ENCODE data around the gene BCL2L12. TPM values are rescaled to one million over a fixed set of nuclear protein-coding genes. Genes with fewer than 3 reads are reported as not detected.

BCL2L12 gene
- total RNA-seq, 1 donor: 5.1 TPM

GRCh38 chr19:49653466-49653806, 12.3 kb upstream of the BCL2L12 start:
- no peak for TF ChIP-seq CTCF (IDR thresholded peaks at IDR 0.05; ENCODE audit: extremely low read depth, low read depth, low read length)
- H3K4me1 ChIP-seq (ENCODE audit: insufficient read depth, low read length): no peaks in the 10 kb centered on the region
- H3K4me2 ChIP-seq (ENCODE audit: insufficient read depth, low read length): no peak overlapping the region
- peaks cover 58% of the 10 kb centered on the region for H3K36me3 ChIP-seq (ENCODE audit: insufficient read depth, low read length)
- DNase-seq (ENCODE audit: insufficient read length, low spot score, missing footprints): no peak
- H3K27me3 ChIP-seq (ENCODE audit: insufficient read depth, low read length): no peaks in the 10 kb centered on the region
- no peak overlapping the region for H3K27ac ChIP-seq (ENCODE audit: low read depth, low read length)
- no peaks in the 10 kb centered on the region for H3K9me3 ChIP-seq (ENCODE audit: low read depth, low read length)
- peaks cover 32% of the 10 kb centered on the region for H3K79me2 ChIP-seq (ENCODE audit: insufficient read depth, low read length)
- no peak overlapping the region for H2AFZ ChIP-seq (ENCODE audit: low read length)
- peaks cover 19% of the 10 kb centered on the region for H4K20me1 ChIP-seq (ENCODE audit: insufficient read depth, low read length)
- H3K4me3 ChIP-seq (ENCODE audit: insufficient read depth, low read length): no peak overlapping the region

- Histone ChIP-seq H2AFZ (ENCODE audit: low read length) (no peak overlapping the region), H3K27me3 (ENCODE audit: insufficient read depth, low read length) (no peaks in the 10 kb centered on the region), H3K4me1 (ENCODE audit: insufficient read depth, low read length) (no peaks in the 10 kb centered on the region), H4K20me1 (ENCODE audit: insufficient read depth, low read length) (peaks cover 23% of the 10 kb centered on the region), H3K9me3 (ENCODE audit: low read depth, low read length) (no peaks in the 10 kb centered on the region), H3K27ac (ENCODE audit: low read depth, low read length) (no peak overlapping the region), H3K4me3 (ENCODE audit: insufficient read depth, low read length) (no peak overlapping the region), H3K79me2 (ENCODE audit: insufficient read depth, low read length) (peaks cover 27% of the 10 kb centered on the region), H3K36me3 (ENCODE audit: insufficient read depth, low read length) (peaks cover 65% of the 10 kb centered on the region), H3K4me2 (ENCODE audit: insufficient read depth, low read length) (no peak overlapping the region)
- TF ChIP-seq CTCF (IDR thresholded peaks at IDR 0.05; ENCODE audit: extremely low read depth, low read depth, low read length): no peak
- no peak for DNase-seq (ENCODE audit: insufficient read length, low spot score, missing footprints)
Measured at GRCh38 chr19:49654581-49654980, 11.2 kb upstream of the BCL2L12 start.

- Histone ChIP-seq H3K4me1 (ENCODE audit: insufficient read depth, low read length) (no peaks in the 10 kb centered on the region), H3K79me2 (ENCODE audit: insufficient read depth, low read length) (peaks cover 19% of the 10 kb centered on the region), H3K27ac (ENCODE audit: low read depth, low read length) (no peak overlapping the region), H2AFZ (ENCODE audit: low read length) (no peak overlapping the region), H3K27me3 (ENCODE audit: insufficient read depth, low read length) (no peaks in the 10 kb centered on the region), H3K4me3 (ENCODE audit: insufficient read depth, low read length) (no peak overlapping the region), H4K20me1 (ENCODE audit: insufficient read depth, low read length) (peaks cover 13% of the 10 kb centered on the region), H3K9me3 (ENCODE audit: low read depth, low read length) (no peaks in the 10 kb centered on the region), H3K36me3 (ENCODE audit: insufficient read depth, low read length) (peaks cover 65% of the 10 kb centered on the region), H3K4me2 (ENCODE audit: insufficient read depth, low read length) (no peak overlapping the region)
- DNase-seq (ENCODE audit: insufficient read length, low spot score, missing footprints): no peak
- TF ChIP-seq CTCF (IDR thresholded peaks at IDR 0.05; ENCODE audit: extremely low read depth, low read depth, low read length): no peak
Measured at GRCh38 chr19:49655570-49656455, 9.9 kb upstream of the BCL2L12 start.

- DNase-seq (ENCODE audit: insufficient read length, low spot score, missing footprints): no peak
- H3K4me3 ChIP-seq (ENCODE audit: insufficient read depth, low read length): no peak overlapping the region
- H2AFZ ChIP-seq (ENCODE audit: low read length): no peak overlapping the region
- H3K27me3 ChIP-seq (ENCODE audit: insufficient read depth, low read length): no peaks in the 10 kb centered on the region
- H3K36me3 ChIP-seq (ENCODE audit: insufficient read depth, low read length): peaks cover 71% of the 10 kb centered on the region
- no peak for TF ChIP-seq CTCF (IDR thresholded peaks at IDR 0.05; ENCODE audit: extremely low read depth, low read depth, low read length)
- peaks cover 19% of the 10 kb centered on the region for H3K79me2 ChIP-seq (ENCODE audit: insufficient read depth, low read length)
- H3K27ac ChIP-seq (ENCODE audit: low read depth, low read length): no peak overlapping the region
- H3K4me2 ChIP-seq (ENCODE audit: insufficient read depth, low read length): no peak overlapping the region
- H3K9me3 ChIP-seq (ENCODE audit: low read depth, low read length): no peaks in the 10 kb centered on the region
- no peaks in the 10 kb centered on the region for H3K4me1 ChIP-seq (ENCODE audit: insufficient read depth, low read length)
- peaks cover 13% of the 10 kb centered on the region for H4K20me1 ChIP-seq (ENCODE audit: insufficient read depth, low read length)
Measured at GRCh38 chr19:49656456-49657109, 9.2 kb upstream of the BCL2L12 start.
